GM19043 (cell line): ENCODE data around the gene KRTAP20-2.

Source experiments
- ATAC-seq: cut with Tn5 transposase; IDR thresholded peaks from one replicate; pipeline ENCODE4 v1.9.1; 2021; ENCODE audit warnings: low read depth; ENCODE audit not compliant: unreplicated experiment

KRTAP20-2 gene

DNA sequence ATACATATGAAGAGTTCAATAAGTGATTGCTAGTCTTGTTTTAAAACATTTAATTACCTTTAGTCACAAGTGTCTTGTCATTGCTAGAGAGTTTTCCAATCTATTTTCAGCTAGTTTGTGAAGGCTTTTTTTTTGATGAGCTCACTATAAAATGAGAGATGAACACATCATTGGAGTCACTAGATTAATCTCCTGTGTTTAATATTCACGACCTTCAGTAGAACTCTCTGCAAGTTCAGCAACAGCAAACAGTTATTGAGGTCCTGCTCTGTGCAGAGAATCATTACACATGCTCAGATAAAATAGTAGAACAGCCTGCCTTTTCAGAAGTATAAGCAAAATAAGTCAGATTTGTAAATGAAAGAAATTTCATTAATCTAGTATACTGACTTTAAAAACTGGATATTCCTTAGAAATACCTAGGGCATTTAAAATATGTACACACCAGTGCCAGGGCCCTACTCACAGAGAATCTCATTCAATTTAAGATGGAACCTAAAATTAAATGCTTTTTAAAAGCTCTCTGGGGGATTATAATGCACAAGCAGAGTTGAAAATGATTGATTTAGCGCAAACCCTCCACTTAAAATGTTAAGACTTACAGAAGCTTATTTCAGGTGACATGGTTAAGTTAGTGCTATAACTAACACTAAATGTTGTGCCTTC lies 38.1 kb downstream of the KRTAP20-2 start:
- no peak for ATAC-seq

DNA sequence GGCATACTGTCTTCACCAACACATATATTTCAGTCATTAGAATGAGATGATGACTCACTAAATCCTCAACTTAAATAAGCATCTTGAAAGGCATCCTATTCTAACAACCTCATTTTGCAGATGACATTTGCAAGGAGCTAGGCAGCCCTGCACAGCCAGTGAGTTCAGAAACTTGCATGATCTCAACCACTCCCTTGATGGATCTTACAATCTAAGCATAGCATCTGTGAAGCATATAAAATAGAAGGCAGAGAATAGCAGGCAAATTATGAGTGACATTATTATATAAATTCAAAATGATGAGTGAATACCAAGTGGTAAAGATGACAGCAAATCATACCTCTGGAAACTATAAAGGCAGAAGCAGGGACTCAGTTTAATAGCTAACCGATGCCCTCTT lies 39.3 kb downstream of the KRTAP20-2 start:
- ATAC-seq, result no peak

DNA sequence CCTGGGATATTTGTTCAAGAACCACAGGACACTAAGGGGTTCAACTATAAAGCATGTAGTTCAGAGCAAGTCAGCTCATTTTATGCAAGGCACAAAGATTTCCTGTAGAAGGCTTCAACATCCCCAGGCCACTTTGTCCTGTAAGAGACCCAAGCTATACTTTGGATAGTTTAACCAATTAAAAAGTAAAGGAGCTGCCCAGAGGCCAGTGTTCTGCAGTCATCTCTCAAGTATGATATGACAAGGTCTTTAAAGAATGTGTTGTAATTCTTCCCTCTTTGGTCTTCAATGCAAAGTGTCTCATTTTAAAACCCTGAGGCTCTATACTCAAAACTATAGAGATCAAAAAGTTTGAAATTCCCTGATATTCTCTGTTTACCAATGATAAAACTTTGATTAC lies 41.7 kb downstream of the KRTAP20-2 start:
- ATAC-seq, result no peak

DNA sequence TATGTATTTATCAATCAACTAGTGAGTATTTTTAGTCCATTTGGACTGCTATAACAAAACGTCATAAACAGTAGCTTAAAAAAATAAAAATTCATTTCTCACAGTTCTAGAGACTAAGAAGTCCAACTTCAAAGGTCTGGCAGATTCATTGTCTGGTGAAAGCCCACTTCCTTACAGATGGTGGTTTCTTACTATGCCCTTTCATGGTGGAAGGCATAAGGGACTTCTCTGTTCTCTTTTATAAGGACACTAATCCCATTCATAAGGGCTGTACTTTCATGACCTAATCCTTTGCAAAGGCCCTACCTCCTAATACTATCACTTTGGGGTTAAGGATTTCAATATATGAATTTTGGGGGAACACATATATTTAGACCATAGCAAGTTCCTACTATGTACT lies 45.6 kb downstream of the KRTAP20-2 start:
- ATAC-seq, result no peak

DNA sequence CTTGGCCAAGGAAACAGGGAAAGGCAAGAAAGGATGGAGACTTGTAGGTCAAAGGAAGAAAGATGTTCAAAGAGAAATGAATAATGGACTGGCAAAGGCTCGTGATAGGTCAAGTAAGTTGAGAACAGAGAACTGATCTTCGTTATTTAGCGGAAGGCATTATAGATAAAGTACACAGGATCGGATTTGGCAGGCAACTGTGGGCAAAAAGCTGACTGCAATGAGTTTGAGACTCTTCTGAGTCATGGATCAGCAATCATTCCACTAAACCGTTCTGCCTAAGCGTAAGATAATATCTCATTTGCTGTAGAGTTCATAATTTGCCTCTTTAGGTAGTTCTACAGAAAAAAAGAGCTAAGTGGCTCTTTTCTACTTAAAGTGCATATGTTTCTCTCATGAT lies 49.5 kb downstream of the KRTAP20-2 start:
- ATAC-seq, result no peak
